Measurements from ENCODE around the gene EHD1.

Gene EHD1

DNA sequence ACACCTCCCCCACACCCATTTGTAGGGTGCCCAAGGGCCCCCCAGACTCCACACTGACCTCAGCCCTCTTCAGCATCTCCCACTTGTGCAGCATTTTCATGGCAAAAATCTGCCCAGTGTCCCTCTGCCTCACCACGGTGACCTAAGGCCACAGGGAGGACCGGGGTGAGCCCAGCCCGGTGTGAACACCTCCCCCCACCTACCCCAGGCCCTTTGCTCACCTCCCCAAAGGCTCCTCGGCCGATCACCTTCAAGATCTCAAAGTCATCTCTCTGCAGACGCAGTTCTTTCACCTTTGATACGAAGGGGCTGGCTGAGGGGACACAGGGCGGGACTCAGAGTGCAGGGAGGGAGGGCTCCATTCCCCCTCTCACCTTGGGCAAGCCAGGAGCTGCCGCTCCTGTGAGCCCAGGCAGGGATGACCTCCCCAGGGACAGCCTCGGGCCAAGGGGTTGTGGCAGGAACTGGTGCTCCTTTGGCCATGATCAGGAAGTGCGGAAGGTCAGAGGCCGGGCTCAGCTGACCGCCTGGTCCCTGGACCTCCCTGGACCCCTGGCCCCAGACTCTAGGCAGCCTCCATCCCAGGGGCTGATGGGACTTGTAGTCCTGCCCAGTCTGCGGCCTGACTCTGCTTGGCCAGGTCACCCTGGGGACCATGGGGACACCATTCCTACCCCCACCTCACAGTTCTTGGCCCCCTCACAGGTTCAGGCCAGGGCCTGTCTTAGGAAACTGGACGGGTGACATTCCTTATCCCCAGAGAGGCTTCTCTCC, 36.6 kb downstream of the EHD1 start:
- DNase-seq: no peak

DNA sequence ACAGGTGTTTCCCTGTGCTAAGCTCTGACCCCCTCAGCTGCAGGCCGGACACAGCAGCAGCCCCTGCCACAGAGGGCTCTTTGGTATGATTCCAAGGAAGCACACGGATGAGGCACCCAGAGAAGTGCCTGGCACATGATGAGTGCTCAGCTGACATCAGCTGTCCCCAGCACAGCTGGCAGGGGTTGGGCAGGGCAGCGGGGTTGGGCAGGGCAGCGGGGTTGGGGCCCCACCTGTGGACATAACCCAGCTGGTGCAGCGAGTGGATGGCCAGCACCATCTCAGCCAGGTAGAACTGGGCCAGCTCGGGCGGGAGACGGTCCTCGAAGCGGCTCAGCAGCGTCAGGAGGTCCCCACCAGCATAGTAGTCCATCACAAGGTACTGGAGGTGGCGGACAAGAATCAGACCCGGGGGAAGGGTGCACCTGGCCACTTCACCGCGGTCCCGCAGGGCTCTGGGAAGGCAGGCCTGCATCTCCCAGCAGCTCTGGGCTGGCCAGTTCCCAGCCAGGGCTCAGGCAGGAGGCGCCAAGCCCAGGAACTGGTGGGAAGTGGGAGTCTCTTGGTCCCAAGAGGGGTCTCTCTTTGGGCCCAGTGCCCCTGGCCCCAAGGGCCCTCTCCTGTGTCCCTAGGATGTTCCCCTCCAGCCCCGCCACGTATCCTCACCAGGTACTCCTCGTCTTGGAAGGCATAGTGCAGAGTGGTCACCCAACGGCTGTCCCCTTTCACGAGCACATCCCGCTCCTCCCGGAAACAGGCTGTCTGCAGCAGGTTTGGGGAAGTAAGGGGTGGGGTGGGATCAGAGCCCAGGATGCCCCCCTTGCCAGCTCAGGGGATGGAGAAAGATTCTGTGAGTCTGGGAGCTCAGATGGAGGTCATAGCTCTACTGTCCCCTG, 38.3 kb downstream of the EHD1 start:
- no peak for DNase-seq

DNA sequence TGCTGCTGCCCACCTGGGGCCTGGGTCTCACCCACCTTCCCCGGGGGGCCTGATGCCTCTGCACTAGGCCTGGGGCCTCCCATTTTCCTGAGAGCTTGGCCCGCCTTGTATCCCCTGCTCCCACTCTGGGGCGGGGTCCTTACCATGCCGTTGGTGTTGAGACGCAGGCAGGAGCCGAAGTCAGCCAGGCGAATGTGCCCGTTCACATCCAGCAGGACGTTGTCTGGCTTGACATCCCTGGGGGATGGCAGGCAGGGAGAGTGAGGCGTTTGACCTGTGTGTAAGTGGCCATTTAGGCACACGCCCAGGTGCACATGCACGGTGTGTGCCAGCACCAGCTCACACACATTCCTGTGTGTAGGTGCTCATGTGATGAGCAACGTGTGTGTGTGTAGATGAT, 39.1 kb downstream of the EHD1 start:
- no peak for DNase-seq

DNA sequence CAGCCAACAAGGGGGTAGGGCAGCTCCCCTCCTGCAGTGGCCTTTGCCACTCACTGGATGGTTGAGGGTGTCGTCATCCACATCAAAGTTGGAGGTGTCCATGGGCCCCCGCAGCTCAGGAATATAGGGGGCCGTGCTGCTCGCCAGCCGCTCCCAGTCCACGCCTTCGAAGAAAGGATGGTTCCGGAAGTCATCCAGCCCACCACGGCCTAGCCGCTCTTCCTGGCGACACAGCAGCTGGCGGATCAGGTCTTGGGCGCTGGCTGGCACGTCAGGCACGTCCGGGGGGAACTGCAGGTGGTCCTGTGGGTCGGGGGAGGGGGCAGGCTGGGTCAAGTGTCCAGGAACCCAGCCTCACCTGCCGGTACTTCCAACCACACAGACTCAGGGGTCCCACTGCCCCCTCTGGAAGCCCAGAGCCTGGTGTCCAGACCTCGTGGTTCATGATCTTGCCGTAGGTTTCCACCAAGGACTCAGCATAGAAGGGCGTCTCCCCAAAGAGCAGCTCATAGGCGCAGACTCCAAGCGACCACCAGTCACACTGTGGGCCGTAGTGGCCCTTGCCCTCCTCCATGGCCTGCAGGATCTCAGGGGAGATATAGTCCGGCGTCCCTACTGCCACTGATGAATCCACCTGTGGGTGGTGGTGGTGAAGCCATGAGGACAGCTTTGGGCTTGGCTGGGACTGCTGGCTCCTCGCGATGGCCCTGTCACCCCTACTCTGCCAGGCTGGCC, 39.7 kb downstream of the EHD1 start:
- no peak for DNase-seq

DNA sequence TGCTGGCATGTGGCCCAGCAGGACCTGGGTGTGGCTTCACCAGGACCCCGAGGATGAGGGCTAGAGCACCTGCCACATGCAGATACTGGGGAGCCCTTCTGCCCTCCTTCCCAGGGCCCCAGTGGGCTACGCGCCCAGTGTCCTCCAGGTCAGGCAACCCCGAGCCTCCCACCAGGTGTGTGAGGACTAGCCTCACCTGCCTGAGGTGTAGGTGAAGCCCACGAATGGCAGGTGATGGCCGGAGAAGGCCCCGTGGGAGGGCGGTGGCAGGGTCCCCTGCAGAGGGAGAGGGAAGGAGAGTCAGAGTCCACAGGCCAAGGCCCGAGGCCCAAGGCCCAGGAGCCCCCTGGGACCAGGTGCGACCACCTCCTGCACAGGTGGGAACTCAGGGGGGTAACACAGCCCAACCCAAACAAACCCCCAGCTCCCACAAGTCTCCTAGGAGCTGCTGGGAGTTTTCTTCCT, 40.5 kb downstream of the EHD1 start:
- no peak for DNase-seq

DNA sequence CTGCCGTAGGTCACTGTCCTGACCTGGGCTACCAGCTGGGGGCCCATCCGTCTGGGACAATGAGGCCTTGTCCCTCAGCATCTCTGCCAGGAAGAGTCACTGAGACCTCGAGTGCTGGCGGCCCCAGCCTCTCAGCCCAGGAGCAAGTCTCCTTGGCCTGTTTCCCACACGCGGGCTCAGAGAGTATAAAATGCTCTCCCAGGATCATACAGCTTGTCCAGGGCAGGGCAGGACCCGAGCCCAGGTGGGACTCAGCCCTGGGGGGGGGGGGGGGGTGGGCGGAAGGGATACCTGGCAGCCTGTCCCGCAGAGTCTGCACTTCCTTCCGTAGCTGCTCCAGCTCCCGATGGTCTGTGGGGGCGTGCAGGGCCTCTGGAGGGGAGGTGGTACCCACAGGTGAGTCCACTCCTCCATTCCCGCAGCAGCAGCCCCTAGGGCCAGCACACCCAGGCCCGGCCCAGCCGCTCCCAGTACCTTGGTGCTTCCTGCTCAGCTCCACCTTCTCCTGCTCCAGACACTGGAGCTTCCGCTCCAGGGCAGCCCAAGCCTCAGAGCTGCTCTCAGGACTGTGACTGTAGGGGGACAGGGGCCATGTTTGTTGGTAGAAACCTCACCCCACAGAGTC, 41.9 kb downstream of the EHD1 start:
- DNase-seq: no peak

DNA sequence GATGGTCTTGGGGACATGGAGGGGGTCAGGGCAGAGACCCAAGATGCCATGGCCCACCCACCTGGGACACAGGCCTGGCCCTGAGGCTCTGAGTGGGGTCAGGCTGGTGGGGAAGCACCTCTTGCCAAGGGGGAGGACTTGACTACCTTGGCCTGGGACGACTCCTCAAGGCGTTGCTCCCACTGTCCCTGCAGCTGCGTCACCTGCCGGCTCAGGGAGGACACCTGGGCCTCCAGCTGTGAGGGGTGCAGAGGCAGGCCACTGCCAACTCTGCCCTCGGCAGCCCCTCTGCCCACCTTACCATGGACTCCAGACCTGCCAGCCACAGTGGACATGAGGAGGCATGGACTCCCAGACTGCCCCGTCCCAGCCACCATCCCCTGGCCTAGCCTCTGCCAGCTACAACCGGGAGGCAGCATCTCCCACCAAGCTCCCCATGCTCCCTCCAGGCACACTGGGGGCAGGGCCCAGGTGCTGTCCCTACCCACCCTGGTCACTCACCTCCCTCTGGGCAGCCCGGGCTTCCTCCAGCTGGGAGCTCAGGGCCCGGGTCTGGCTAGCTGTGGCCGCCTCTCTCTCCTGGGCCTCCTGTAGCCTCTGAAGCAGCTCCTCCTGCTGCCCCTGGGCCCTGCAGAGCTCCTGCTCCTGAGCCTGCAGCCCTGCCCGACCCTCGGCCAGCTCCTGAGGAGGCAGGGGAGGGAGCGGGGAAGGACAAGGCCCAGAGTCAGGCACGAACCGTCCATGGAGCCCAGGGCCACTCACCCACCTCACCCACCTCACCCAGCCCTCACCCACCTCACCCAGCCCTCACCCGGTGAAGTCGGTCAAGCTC, 42.6 kb downstream of the EHD1 start:
- no peak for DNase-seq

DNA sequence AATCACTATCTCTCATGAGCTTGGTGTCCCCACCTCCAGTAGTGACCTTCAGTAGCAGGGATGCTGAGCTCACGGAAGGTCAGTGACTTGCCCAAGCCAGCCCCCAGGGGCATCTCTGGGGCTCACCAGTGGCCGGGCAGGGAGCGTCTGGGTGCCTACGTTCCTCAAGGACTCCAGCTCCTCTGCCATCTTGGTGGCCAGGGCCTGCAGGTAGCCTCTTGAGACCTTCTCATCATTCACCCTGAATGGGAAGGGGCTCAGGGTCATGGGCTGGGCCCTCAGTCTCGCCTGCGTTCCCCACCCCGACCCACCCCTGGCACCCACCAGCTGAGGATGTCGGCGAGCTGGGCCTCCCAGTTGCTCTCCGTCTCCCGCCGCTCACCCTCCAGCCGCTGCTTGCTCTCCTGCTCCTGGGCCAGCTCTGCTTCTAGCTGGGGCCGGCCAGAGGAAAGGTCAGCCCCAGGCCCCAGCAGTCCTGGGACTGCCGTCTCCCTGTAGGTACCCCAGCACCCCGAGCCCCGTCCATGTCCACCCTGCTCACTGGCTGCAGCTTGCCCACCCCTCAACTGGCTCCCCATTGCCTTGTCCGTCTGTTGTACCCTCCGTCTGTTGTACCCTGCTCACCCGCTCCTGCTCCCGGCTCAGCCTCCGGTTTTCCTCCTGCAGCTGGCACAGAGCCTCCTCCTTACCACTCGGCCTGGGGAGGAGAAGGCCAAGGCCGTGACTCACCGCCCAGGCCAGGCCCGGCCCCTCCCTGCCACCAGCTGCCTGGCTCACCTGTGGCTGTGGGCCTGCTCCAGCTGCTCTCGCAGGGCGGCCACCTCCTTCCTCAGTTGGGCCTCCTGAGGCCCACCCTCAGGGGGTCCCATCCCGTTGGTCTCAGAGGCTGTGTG, 43.5 kb downstream of the EHD1 start:
- no peak for DNase-seq

DNA sequence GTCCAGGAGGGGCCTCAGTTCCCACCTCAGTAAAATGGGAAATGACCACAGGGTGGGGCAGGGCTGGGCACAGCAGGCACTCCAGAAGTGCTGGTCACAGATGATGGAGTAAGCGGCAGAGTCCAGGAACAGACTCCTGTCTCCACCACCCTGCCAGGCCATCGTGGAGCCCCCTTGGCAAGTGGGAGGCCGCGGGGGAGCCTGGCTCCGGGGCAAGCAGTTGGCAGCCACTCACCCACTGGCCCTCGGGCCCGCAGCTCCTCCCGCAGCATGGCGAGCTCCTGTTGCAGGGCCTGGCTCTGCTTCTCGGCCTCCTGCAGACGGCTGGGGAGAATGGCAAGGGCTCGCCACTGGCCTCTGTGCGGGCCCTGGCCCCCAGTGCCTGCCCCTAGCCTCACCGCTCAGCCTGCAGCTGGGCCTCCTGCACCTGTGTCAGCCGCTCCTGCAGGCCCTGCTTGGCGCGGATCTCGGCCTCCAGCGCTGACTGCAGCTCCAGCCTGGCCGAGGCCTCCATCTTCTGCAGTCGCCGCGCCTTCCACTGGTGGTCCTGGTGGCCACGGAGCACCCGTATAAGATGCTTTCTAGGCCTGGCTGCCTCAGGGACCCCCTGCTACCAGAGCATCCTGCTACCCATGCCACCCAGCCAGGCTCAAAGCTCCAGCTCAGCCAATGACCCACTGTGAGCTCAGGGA, 44.2 kb downstream of the EHD1 start:
- no peak for DNase-seq

DNA sequence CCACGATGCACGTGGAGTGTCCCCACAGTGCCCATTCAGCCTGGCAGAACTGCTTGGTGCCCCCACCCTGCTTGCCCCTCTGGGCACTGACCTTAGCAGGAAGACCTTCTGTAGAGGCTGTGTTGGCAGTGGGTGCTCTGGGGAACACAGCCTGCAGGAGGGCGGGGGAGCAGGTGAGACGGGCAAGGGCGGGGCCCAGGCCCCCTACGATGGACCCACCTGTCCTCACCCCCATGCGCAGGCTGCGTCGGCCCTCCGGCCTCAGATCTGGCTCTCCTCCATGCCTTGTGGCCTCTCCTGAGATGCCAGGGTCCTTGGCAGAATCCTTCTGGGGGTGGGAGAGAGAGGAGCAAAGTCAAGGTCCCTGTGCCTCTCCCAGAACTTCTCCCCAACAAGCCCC, 44.9 kb downstream of the EHD1 start:
- DNase-seq: no peak

DNA sequence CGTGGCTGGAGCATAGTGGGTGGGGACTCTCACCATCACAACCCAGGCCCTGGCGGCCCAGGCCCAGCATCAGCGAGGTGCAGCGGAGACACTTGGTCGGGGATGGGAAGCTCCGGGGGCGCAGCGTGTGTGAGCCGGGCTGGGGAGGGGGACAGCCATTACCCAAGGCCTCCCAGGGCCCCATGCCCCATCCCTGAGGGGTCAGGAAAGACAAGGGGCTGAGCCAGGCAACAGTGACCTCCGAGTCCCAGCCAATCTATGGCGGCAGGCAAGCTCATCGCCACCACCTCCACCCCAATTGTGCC, 45.3 kb downstream of the EHD1 start:
- DNase-seq: no peak

DNA sequence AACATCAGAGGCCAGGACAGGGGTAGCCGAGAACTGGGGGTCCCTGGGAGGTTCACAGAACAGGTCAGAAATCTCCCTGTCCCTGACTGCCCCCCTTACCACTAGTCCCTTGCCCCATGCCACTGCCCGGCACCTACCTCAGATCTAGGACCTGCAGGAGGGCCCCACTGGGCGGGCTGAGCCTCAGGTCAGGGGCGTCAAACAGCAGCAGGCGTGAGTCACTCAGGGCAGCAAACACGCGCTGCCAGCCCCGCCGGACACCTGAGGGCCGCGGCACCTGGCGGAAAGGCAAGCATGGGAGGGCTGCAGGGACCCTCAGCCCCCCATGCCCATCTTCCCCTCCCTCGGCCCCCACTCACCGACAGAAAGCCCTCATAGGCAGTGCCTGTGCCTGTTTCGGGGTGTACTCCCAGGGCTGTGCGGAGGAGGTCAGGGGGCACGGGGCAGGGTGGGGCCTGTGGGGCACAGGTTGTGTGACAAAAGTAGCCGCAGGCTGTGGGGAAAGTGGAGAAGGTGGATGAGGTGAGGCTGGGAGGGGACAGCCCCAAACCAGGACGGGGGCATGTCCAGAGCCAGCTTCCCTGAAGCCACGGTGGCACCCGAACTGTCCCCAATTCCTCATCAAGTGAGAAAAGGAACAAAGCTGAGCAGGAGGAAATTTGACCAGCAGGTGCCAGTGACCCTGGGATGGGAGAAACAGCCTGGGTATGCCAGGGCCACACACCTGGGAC, 45.8 kb downstream of the EHD1 start:
- DNase-seq: no peak

DNA sequence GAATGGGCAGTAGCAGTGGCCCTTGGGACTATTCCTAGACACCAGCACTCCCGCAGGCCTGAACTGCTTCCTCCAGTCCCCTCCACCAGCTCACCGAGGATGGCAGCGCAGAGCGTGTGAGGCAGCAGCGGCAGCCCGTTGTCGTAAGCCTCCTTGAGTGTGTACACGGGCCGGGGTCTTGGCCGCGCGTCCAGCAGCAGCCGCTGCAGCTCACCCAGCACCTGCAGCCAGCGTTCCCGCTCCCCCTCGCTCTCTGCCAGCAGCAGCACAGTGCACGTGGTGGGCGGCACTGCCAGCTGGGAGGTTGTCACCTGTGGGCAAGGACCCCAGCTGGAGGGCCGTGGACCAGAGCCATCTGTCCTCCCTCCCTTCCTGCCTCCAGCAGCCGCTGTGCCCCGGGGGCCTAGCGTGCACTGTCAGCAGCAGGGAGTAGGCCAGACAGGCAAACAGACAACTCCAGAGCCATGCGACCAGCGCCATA, 47.0 kb downstream of the EHD1 start:
- DNase-seq: peak; percentile 76

DNA sequence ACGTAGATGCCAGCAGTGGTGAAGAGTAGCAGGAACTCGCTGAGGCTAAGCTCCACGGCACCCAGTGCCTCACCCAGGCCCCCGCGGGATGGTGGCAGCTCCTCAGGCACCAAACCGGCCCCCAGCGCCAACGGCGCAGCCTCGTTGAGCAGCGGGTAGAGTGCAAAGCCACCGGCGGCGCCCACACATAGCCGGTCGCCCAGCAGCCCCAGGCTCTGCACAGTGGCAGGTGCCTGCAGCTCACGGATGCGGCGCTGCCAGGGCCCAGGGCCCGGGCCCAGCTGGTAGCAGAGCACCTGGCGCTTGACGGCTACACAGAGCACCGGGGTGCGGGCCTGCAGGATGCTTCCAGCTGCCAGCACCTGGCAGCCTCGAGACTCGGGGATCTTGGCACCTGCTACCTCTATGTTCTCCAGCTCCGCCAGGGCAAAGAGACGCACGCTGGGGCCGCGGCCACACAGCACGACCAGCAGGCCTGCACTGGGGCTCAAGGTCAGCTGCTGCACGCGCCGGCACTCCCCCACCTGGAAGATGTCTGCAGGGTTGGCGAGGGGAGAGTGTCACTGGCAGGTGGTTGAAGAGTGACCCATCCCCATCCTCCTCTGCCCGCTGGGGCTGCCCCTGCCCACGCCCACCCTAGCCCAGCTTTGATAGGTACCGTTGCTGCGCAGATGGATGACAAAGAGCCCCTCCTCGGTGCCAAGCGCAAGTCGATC, 48.7 kb downstream of the EHD1 start:
- peak; percentile 85 for DNase-seq

DNA sequence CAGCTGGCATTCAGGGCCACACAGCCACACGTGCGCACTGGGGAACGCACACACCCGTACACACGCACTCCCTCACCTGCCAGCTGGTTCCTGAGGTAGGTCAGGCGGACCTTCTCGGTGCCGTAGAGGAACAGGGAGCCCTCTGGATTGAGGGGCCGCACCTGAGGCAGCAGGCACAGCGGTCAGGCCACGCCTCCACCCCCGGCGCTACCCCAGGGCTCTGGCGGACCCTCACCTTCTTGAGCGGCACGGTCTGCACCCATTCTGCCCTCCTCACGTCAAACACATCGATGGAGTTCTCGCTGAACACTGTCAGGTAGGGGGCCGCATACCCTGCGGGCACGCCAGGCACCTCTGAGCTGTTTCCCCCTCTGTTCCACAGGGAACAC, 51.0 kb downstream of the EHD1 start:
- no peak for DNase-seq

DNA sequence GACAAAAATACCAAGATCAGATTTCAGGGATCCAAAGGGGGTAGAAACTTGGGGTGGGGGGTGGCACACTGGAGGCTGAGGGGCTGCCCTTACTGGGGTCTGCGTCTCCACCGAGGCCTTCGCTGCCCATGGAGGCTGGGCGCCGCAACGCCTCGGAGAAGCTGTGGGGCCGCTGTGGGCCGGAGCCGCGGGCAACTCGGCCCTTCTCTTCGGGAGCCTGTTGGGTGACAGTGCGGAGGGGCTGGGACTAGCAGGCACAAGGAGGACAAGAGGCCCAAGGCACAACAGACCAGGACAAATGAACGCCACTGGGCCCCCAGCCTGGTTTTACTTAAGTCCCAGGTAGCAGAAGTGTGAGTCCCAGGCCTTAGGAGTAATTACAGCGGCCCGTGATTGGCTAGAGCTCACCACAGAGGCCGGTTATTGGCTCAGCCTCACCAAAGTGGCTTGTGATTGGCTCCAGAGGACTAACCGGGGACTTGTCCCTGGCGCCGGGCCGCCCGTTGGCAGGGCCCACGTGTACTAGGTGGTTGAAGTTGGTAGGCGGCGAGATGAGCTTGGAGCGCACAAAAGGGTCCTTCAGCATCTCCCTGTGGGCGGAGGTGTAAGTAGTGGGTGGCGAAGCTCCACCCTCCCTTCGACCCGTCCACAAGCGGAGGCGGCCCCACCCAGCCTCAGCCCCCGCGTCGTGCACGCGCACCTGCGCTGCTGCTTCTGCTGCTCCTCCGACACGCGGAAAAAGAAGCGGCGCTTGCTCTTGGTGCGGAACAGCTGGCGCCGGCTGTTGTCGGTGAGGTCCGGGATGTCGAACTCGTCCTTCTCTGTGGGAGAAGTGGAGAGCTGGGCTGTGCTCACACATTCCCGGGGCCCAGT, 51.6 kb downstream of the EHD1 start:
- DNase-seq: no peak

DNA sequence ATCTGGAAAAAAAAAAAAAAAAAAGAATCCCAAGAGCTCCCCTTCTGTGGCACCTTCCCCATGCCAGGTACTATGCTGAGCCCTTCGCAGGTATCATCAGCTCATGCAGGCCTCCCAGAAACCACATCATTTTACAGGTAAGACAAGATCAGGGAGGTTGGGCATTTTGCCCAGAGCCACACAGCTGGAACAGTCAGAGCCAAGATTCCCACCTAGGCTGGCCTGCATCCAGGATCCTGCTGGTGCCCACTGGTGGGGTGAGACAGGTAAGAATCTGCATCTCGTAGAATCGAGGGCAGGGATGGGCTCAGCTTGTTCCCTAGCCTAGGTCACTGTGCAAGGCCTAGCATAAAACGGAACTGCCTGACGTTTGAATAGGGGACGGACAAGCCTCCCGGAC, 52.4 kb downstream of the EHD1 start:
- DNase-seq: no peak

DNA sequence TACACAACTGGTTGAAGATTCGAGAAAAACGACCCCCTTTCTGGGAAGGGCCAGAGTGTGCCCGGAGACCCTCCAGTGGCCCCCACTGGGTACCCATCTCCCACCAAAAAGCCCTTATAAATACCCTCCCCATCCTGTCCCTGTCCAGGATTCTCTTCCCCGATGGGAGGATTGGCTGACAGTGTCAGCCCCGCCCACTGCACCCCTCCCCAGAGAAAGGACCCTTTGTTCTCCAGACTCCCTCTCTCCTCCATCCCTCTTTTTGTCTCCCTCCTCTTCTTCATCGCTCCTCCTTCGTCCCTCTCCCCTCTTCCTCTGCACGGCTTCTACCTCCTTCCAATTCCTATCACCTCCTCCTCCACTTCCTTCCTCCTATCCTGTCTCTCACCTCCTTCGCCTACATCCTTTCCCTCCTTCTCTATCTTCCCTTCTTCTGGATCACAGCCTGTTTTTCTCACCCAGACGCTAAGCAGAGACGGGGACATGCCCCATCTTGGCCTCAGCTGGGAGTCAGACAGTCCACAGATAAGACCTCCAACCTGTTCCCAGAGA, 54.8 kb downstream of the EHD1 start:
- DNase-seq: no peak
